ENCODE results near the gene PDE11A.

DNA sequence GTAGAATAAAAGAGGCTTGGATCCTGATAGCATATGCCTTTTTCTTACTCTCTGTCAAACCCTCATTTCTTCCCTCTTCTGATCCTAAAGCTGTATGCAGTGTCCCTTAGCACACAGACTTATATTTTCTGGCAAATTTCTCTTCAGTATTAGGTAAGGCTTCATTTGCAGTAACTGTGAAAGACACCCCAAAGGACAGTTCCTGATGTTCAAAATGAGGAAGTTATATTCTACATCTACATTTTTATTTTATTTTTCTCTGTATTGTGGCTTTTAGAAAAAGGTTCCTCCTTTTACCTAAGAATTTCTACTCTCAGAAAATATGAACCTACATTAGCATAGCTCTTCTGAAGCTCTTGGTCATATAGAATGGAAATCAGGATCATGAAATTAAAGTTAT, 261.7 kb downstream of the PDE11A start:
- no peak for TF ChIP-seq POLR2A (IDR thresholded peaks at IDR 0.05; ENCODE audit: low read length)
- no peak for TF ChIP-seq GATA1 (IDR thresholded peaks at IDR 0.05; ENCODE audit: low read depth, low read length)
